HG02943 (cell line): Measurements from ENCODE around the gene C19orf67.

Experiments used
- ATAC-seq: cut with Tn5 transposase; IDR thresholded peaks from one replicate; pipeline ENCODE4 v1.9.1; 2021; ENCODE audit warnings: mild to moderate bottlenecking, low read depth, moderate library complexity; ENCODE audit not compliant: unreplicated experiment

The C19orf67 gene

GRCh38 chr19:14031719-14032480 lies 53.7 kb downstream of the C19orf67 start, which contains the start of gene IL27RA:
Gene IL27RA, plus strand, starts transcription at chr19:14031762. Its CDS starts 111 bp downstream, at chr19:14031873.
- no peak for ATAC-seq
